Epithelial cell of proximal tubule (primary cell): ENCODE data around the gene RASGRF1. TPM values are rescaled to one million over a fixed set of nuclear protein-coding genes. Genes with fewer than 3 reads are reported as not detected.

Experiments used
- DNase-seq: peaks from one replicate; pipeline ENCODE4 v3.0.0-alpha.2; 2011; ENCODE audit warnings: low read depth
- H3K4me3 ChIP-seq: 2 replicates; pipeline ENCODE4 v1.5.1; 2011; ENCODE audit warnings: low read depth, mild to moderate bottlenecking, low read length
- total RNA-seq: library from RNA; depleted of rRNA; stranded (reverse); fragments of >200 nt; gene quantifications from 2 replicates; pipeline ENCODE4 v1.2.3, GENCODE V29; 2015
- TF ChIP-seq, protein P1 (sequence below): conservative IDR thresholded peaks from 2 replicates; pipeline ENCODE4 v1.5.1; 2012; ENCODE audit warnings: low read depth, mild to moderate bottlenecking, low read length

Gene RASGRF1
- total RNA-seq, 1 donor from 2014 or later = 5.9 TPM

DNA sequence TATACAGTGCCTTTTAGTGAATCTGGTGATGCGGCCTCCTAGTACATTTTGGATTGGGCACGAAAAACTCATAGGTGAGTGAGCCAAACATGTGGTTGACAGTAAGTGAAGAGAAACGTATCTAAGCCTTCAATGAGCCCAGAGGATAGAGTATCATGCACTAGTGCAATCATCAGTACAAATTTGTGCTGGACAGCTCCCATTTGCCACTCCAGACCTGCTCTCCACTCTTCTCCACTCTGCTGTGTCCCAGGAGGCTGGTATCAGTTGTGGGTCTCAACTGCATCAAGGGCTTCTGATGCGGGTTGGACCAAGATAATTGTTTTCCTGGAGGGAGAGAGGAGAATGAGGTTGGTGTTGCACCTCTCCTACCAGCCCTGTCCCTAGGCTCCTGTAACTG lies 9.1 kb upstream of the RASGRF1 start:
- H3K4me3 ChIP-seq = no peak overlapping the region
- DNase-seq = no peak
- TF ChIP-seq, protein P1, sequence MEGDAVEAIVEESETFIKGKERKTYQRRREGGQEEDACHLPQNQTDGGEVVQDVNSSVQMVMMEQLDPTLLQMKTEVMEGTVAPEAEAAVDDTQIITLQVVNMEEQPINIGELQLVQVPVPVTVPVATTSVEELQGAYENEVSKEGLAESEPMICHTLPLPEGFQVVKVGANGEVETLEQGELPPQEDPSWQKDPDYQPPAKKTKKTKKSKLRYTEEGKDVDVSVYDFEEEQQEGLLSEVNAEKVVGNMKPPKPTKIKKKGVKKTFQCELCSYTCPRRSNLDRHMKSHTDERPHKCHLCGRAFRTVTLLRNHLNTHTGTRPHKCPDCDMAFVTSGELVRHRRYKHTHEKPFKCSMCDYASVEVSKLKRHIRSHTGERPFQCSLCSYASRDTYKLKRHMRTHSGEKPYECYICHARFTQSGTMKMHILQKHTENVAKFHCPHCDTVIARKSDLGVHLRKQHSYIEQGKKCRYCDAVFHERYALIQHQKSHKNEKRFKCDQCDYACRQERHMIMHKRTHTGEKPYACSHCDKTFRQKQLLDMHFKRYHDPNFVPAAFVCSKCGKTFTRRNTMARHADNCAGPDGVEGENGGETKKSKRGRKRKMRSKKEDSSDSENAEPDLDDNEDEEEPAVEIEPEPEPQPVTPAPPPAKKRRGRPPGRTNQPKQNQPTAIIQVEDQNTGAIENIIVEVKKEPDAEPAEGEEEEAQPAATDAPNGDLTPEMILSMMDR = no peak

DNA sequence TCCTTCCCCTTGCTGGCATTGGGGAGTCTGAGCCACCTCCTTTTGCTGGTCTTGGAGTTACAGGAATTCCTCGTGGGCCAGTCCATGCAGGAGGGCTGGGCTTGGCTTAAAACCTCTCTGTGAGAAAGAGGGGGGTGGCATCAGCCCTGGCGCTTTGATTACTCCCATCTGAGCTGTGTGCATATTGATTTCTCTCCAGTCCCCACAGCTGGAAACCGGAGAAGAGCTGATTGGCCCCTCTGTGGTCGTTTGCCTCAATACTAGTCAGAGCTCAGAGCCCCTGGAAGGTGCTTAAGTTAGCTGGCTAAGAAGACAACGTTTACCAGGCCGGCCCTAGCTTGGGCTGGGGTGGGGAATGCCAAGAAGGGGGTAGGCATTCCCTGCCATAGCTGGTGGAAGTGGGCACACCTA lies 4.0 kb upstream of the RASGRF1 start:
- no peak overlapping the region for H3K4me3 ChIP-seq
- TF ChIP-seq, protein P1 = no peak
- no peak for DNase-seq

DNA sequence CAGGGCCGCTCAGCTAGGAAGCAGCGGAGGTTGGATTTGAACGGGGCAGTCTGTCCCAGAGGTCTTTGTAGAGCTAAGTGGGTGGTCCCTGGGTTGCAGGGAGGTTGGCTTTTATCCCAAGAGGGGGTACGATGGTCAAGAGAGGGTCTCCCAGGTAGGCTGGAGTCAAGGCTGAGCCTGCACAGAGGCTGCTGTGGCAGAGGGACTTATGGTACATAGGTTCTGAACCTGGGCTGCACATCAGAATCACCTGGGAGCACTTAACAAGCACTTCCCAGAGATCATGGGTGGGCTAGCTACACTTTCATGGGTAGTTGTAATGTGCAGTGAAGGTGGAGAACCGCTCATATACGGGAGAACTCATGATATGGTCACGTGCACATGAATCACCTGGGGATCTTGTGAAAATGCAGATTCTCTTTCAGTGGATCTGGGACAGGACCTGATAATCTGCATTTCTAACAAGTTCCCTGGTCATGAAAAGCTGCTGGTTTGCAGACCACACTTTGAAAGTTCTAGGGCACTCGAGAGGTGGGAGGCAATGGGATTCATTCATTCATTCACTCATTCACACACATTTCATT lies 2.9 kb upstream of the RASGRF1 start:
- no peak for DNase-seq
- TF ChIP-seq, protein P1 = no peak
- H3K4me3 ChIP-seq = no peak overlapping the region

DNA sequence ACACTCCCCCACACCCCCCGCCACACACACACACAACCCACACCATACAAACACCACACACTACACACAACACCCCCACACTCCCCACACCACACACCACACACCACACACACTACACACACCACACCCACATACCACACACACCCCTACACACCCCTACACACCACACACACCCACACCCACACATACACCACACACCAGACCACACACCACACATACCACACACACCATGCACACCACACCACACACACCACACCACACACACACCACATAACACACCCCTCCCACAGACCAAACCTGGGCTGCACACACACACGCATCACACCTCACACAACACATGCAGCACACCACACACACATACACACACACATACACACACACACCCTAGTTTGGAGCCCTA lies 1.8 kb upstream of the RASGRF1 start:
- H3K4me3 ChIP-seq = no peak overlapping the region
- TF ChIP-seq, protein P1 = no peak
- DNase-seq = no peak

DNA sequence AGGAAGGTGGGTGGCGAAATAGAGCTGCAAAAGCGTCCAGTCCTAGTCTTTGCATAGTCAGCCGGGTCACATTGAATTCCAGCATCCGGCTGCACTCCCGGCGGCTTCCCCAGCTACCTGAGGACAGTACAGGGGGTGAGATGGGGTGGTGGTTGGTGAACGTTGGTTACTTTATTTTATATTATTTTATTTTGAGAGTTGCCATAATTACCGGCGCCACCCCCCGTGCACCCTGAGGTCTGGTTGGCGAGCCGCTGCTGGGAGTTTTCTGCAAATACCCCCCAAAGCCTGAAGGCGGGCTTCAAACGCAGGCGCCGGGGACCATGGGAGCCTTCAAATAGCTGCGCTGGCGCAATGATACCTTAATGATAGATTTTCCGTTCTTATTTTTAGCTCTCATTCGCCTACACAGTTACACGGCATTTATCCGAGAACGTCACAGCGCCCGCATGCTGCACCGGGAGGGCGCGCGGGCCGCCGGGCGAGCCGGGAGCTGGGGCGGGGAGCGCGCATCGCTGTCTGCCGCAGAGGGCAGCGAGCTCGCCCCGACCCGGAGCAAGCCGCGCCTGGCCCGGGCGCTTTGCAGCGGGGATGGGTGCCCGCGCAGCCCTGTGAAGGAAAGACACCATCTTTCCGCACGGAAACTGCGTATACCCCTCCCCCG lies 756 bp upstream of the RASGRF1 start:
- no peak overlapping the region for H3K4me3 ChIP-seq
- no peak for DNase-seq
- TF ChIP-seq, protein P1 = no peak

DNA sequence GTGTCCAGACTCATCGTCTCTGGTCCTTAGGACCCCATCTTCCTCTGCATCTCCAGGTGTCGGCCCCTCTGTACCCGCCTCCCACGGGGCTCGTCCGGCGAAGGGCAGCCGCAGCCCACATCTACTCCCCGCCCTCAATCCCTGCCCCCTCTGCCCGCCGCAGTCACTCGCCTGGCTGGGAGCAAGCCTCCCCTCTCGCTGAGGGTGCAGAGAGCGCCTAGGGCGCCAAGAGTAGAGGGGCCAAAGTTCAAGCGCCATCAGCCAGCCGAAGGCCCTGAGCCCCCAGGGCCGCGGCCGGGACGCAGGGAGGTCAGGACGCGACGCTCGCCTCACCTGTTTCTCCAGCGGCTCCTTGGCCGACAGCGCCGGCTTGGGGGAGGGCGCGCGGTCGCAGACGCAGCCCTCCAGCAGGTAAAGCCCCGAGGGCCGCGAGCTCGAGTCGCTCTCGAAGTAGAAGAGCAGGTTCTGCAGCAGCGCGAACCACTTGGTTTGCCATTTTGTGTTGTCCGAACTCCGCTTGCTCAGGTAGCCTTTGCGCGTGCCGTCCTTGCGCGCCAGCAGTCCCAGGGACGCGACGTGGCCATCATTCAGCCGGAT lies 592 bp downstream of the RASGRF1 start:
- TF ChIP-seq, protein P1 = no peak
- no peak overlapping the region for H3K4me3 ChIP-seq
- no peak for DNase-seq
